BLaER1 treated with 17β-estradiol and CSF1 and Interleukin-3, amounts not matched to agents 10 nM and 100 nM (cell line): Measurements from ENCODE around the gene TAB3.
A peak's percentile ranks its signal among the peaks of the same experiment; 100 is the strongest.

Source experiments
- H3K27ac ChIP-seq, 11 experiments: shearing (Covaris generic); formaldehyde crosslinking; 2 replicates each; pipeline ENCODE4 v1.8.1; 2022
- H3K27me3 ChIP-seq, 11 experiments: shearing (Covaris generic); formaldehyde crosslinking; 2 replicates each; pipeline ENCODE4 v1.8.1; 2022
- H3K36me3 ChIP-seq, 11 experiments: shearing (Covaris generic); formaldehyde crosslinking; 2 replicates each; pipeline ENCODE4 v1.8.1; 2022
- H3K4me1 ChIP-seq, 10 experiments: shearing (Covaris generic); formaldehyde crosslinking; 2 replicates each; pipeline ENCODE4 v1.8.1; 2022
- H3K4me2 ChIP-seq, 11 experiments: shearing (Covaris generic); formaldehyde crosslinking; 2 replicates each; pipeline ENCODE4 v1.8.1; 2022
- H3K4me3 ChIP-seq, 10 experiments: shearing (Covaris generic); formaldehyde crosslinking; 2 replicates each; pipeline ENCODE4 v1.8.1; 2022
- H3K9ac ChIP-seq, 11 experiments: shearing (Covaris generic); formaldehyde crosslinking; 2 replicates each; pipeline ENCODE4 v1.8.1; 2022
- H3K9me3 ChIP-seq, 11 experiments: shearing (Covaris generic); formaldehyde crosslinking; replicated peaks in 1 of 11; 2 replicates each; pipeline ENCODE4 v1.8.1; 2022
- H4K20me1 ChIP-seq, 11 experiments: shearing (Covaris generic); formaldehyde crosslinking; 2 replicates each; pipeline ENCODE4 v1.8.1; 2022
- Cebpa-rat ChIP-seq, 11 experiments: shearing (Covaris generic); IDR thresholded peaks; 2 replicates each; pipeline ENCODE4 v1.8.1; 2022

TAB3 gene

GRCh38 chrX:30864383-30864785 is 24.7 kb downstream of the TAB3 start:
- peaks cover 12 to 52% (median 19%) of the 10 kb centered on the region in 10 experiments for H3K4me1 ChIP-seq
- no peaks in the 10 kb centered on the region for H3K27me3 ChIP-seq
- peak overlapping the region in 1 of 10 experiments; percentile 5; a peak in 1 of 20 replicates for H3K4me3 ChIP-seq
- peak overlapping the region; percentile 31 to 86 (median 53) for H3K4me2 ChIP-seq
- H3K9me3 ChIP-seq, result no peaks in the 10 kb centered on the region
- peak in 4 of 11 experiments; percentile 31 to 67 (median 47); a peak in 4 of 22 replicates for TF ChIP-seq Cebpa-rat (IDR thresholded peaks at IDR 0.05)
- H4K20me1 ChIP-seq, result no peaks in the 10 kb centered on the region
- H3K27ac ChIP-seq, result peak overlapping the region in 10 of 11 experiments; percentile 8 to 86 (median 64); a peak in 17 of 22 replicates
- peak overlapping the region in 6 of 11 experiments; percentile 16 to 66 (median 56); a peak in 8 of 22 replicates for H3K9ac ChIP-seq
- peaks cover 3 to 44% (median 14%) of the 10 kb centered on the region in 11 experiments; a peak in 20 of 22 replicates for H3K36me3 ChIP-seq

- Histone ChIP-seq H3K4me3 (0 out of 20 replicates have a peak overlapping the region, but pooled peaks of 1 of the 10 experiments have one; percentile 22), H3K4me2 (peak overlapping the region; percentile 31 to 86 (median 53)), H3K9me3 (no peaks in the 10 kb centered on the region), H3K9ac (peak overlapping the region in 5 of 11 experiments; percentile 31 to 66 (median 58); a peak in 8 of 22 replicates), H3K36me3 (peaks cover 5 to 48% (median 18%) of the 10 kb centered on the region in 11 experiments; a peak in 21 of 22 replicates), H3K4me1 (peaks cover 12 to 52% (median 19%) of the 10 kb centered on the region in 10 experiments), H3K27me3 (no peaks in the 10 kb centered on the region), H3K27ac (peak overlapping the region in 10 of 11 experiments; percentile 8 to 86 (median 62); a peak in 17 of 22 replicates), H4K20me1 (no peaks in the 10 kb centered on the region)
- TF ChIP-seq Cebpa-rat (IDR thresholded peaks at IDR 0.05), result no peak
Observed at GRCh38 chrX:30863974-30864373, 25.1 kb downstream of the TAB3 start.

GRCh38 chrX:30858098-30858497 is 31.0 kb downstream of the TAB3 start:
- H3K27ac ChIP-seq, result no peak overlapping the region
- no peaks in the 10 kb centered on the region for H4K20me1 ChIP-seq
- peaks cover 0 to 14% (median 0%) of the 10 kb centered on the region in 10 experiments; a peak in 6 of 20 replicates for H3K4me1 ChIP-seq
- no peaks in the 10 kb centered on the region for H3K9me3 ChIP-seq
- H3K27me3 ChIP-seq, result no peaks in the 10 kb centered on the region
- H3K9ac ChIP-seq, result no peak overlapping the region
- no peak overlapping the region for H3K4me3 ChIP-seq
- TF ChIP-seq Cebpa-rat (IDR thresholded peaks at IDR 0.05), result no peak
- H3K4me2 ChIP-seq, result no peak overlapping the region
- peaks cover 30 to 64% (median 43%) of the 10 kb centered on the region in 11 experiments for H3K36me3 ChIP-seq

- no peak overlapping the region for H3K4me3 ChIP-seq
- no peaks in the 10 kb centered on the region for H4K20me1 ChIP-seq
- peak overlapping the region in 2 of 11 experiments; percentile 2 to 24; a peak in 1 of 22 replicates for H3K27ac ChIP-seq
- H3K9me3 ChIP-seq, result no peaks in the 10 kb centered on the region
- H3K4me2 ChIP-seq, result peak overlapping the region in 2 of 11 experiments; percentile 7 to 45; a peak in 4 of 22 replicates
- peaks cover 0 to 14% (median 0%) of the 10 kb centered on the region in 10 experiments; a peak in 4 of 20 replicates for H3K4me1 ChIP-seq
- TF ChIP-seq Cebpa-rat (IDR thresholded peaks at IDR 0.05), result no peak
- no peaks in the 10 kb centered on the region for H3K27me3 ChIP-seq
- no peak overlapping the region for H3K9ac ChIP-seq
- H3K36me3 ChIP-seq, result peaks cover 16 to 68% (median 32%) of the 10 kb centered on the region in 11 experiments; a peak in 21 of 22 replicates
Observed at GRCh38 chrX:30851449-30851848, 37.6 kb downstream of the TAB3 start.

- H3K9ac ChIP-seq, result no peak overlapping the region
- peaks cover 35 to 90% (median 54%) of the 10 kb centered on the region in 11 experiments for H3K36me3 ChIP-seq
- H3K4me1 ChIP-seq, result peaks cover 0 to 9% (median 0%) of the 10 kb centered on the region in 10 experiments; a peak in 4 of 20 replicates
- 0 out of 22 replicates have a peak, but pooled peaks cover 0 to under 1% (median 0%) of the 10 kb centered on the region in 11 experiments for H3K27me3 ChIP-seq
- H4K20me1 ChIP-seq, result no peaks in the 10 kb centered on the region
- TF ChIP-seq Cebpa-rat (IDR thresholded peaks at IDR 0.05), result no peak
- H3K4me3 ChIP-seq, result no peak overlapping the region
- no peak overlapping the region for H3K27ac ChIP-seq
- peaks cover 5 to 20% (median 13%) of the 10 kb centered on the region in 11 experiments; a peak in 15 of 22 replicates for H3K9me3 ChIP-seq
- H3K4me2 ChIP-seq, result no peak overlapping the region
Observed at GRCh38 chrX:30835373-30835772, 53.7 kb downstream of the TAB3 start.

- Histone ChIP-seq H3K36me3 (peaks cover 28 to 86% (median 47%) of the 10 kb centered on the region in 11 experiments), H3K27ac (no peak overlapping the region), H3K4me3 (no peak overlapping the region), H4K20me1 (no peaks in the 10 kb centered on the region), H3K9ac (no peak overlapping the region), H3K9me3 (peaks cover 5 to 20% (median 13%) of the 10 kb centered on the region in 11 experiments; a peak in 15 of 22 replicates), H3K27me3 (0 out of 22 replicates have a peak, but pooled peaks cover 0 to 6% (median 0%) of the 10 kb centered on the region in 11 experiments), H3K4me2 (no peak overlapping the region), H3K4me1 (peaks cover 0 to 9% (median 0%) of the 10 kb centered on the region in 10 experiments; a peak in 4 of 20 replicates)
- no peak for TF ChIP-seq Cebpa-rat (IDR thresholded peaks at IDR 0.05)
Observed at GRCh38 chrX:30833896-30834295, 55.2 kb downstream of the TAB3 start.

- no peak overlapping the region for H3K4me2 ChIP-seq
- peaks cover 0 to 5% (median 0%) of the 10 kb centered on the region in 11 experiments; a peak in 4 of 22 replicates for H3K9me3 ChIP-seq
- H3K36me3 ChIP-seq, result peaks cover 7 to 58% (median 23%) of the 10 kb centered on the region in 11 experiments; a peak in 21 of 22 replicates
- H3K27me3 ChIP-seq, result 0 out of 22 replicates have a peak, but pooled peaks cover 0 to 6% (median 0%) of the 10 kb centered on the region in 11 experiments
- no peak for TF ChIP-seq Cebpa-rat (IDR thresholded peaks at IDR 0.05)
- no peak overlapping the region for H3K27ac ChIP-seq
- peaks cover 0 to 9% (median 0%) of the 10 kb centered on the region in 10 experiments; a peak in 4 of 20 replicates for H3K4me1 ChIP-seq
- no peaks in the 10 kb centered on the region for H4K20me1 ChIP-seq
- H3K9ac ChIP-seq, result no peak overlapping the region
- no peak overlapping the region for H3K4me3 ChIP-seq
Observed at GRCh38 chrX:30831082-30831481, 58.0 kb downstream of the TAB3 start.

- H4K20me1 ChIP-seq, result no peaks in the 10 kb centered on the region
Observed at GRCh38 chrX:30830326-30830943, 58.6 kb downstream of the TAB3 start.

GRCh38 chrX:30824275-30824674 is 64.8 kb downstream of the TAB3 start:
- H3K27ac ChIP-seq, result no peak overlapping the region
- no peak overlapping the region for H3K4me3 ChIP-seq
- no peak for TF ChIP-seq Cebpa-rat (IDR thresholded peaks at IDR 0.05)
- H4K20me1 ChIP-seq, result no peaks in the 10 kb centered on the region
- no peaks in the 10 kb centered on the region for H3K27me3 ChIP-seq
- H3K9me3 ChIP-seq, result no peaks in the 10 kb centered on the region
- H3K4me2 ChIP-seq, result no peak overlapping the region
- H3K9ac ChIP-seq, result no peak overlapping the region
- no peaks in the 10 kb centered on the region for H3K36me3 ChIP-seq
- H3K4me1 ChIP-seq, result peaks cover 0 to 16% (median 0%) of the 10 kb centered on the region in 10 experiments; a peak in 5 of 20 replicates

More at GRCh38 chrX:30830326-30830943, 58.6 kb downstream of the TAB3 start:
- Histone ChIP-seq H3K27ac (no peak overlapping the region), H3K4me3 (no peak overlapping the region), H3K36me3 (peaks cover 7 to 53% (median 20%) of the 10 kb centered on the region in 11 experiments; a peak in 21 of 22 replicates), H3K4me2 (no peak overlapping the region), H3K4me1 (peaks cover 0 to 9% (median 0%) of the 10 kb centered on the region in 10 experiments; a peak in 4 of 20 replicates), H3K9me3 (peaks cover 0 to 5% (median 0%) of the 10 kb centered on the region in 11 experiments; a peak in 4 of 22 replicates), H3K27me3 (0 out of 22 replicates have a peak, but pooled peaks cover 0 to 6% (median 0%) of the 10 kb centered on the region in 11 experiments), H3K9ac (no peak overlapping the region)
- TF ChIP-seq Cebpa-rat (IDR thresholded peaks at IDR 0.05), result no peak
